Muscle layer of duodenum (tissue), 2 donors: ENCODE data around the gene HSPA1L.
"Not testable (repeated sequence)": the region's sequence is repeated elsewhere in the genome, so short reads cannot be mapped to it uniquely, and the experiment has no call there.

Experiments
- H3K27ac ChIP-seq: one replicate; pipeline ENCODE4 v1.7.0; 2013; ENCODE audit warnings: mild to moderate bottlenecking, low read length
- H3K27me3 ChIP-seq: one replicate; pipeline ENCODE4 v1.7.0; 2013; ENCODE audit warnings: low read depth, mild to moderate bottlenecking, control low read depth, low read length
- H3K36me3 ChIP-seq, 2 donors: one replicate each; pipeline ENCODE4 v1.7.0; 2013; ENCODE audit warnings: low read length in 2 of 2, control low read depth in 1 of 2, mild to moderate bottlenecking in 1 of 2; ENCODE audit not compliant: insufficient read depth in 2 of 2, control insufficient read depth in 1 of 2
- H3K4me1 ChIP-seq, 2 donors: one replicate each; pipeline ENCODE4 v1.7.0; 2013; ENCODE audit warnings: low read length in 2 of 2, mild to moderate bottlenecking in 2 of 2, control low read depth in 1 of 2, moderate library complexity in 1 of 2; ENCODE audit not compliant: insufficient read depth in 2 of 2, control insufficient read depth in 1 of 2
- H3K4me3 ChIP-seq, 2 donors: one replicate each; pipeline ENCODE4 v1.7.0; 2013; ENCODE audit warnings: low read length in 2 of 2, low read depth in 1 of 2, mild to moderate bottlenecking in 1 of 2
- H3K9me3 ChIP-seq, 2 donors: one replicate each; pipeline ENCODE4 v1.7.0; 2013; ENCODE audit warnings: low read length in 2 of 2, control low read depth in 1 of 2, mild to moderate bottlenecking in 1 of 2; ENCODE audit not compliant: control insufficient read depth in 1 of 2
- donor health status: healthy.

HSPA1L gene

DNA sequence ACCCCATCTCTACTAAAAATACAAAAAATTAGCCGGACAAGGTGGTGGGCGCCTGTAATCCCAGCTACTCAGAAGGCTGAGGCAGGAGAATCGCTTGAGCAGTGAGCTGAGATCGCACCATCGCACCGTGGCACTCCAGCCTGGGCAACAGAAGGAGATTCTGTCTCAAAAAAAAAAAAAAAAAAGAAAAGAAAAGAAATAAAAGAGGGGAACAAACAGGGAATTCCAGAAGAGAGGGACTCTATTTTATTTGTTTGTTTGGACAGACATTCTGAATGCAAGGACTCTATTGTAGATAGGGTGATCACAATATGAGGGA lies 21.2 kb downstream of the HSPA1L start:
- Histone ChIP-seq H3K36me3 (peaks cover 7 to 25% of the 10 kb centered on the region in 2 donors), H3K27ac (peak overlapping the region; percentile 97)
- H3K27me3 ChIP-seq, H3K4me1 ChIP-seq, H3K4me3 ChIP-seq, H3K9me3 ChIP-seq: not testable (repeated sequence)

DNA sequence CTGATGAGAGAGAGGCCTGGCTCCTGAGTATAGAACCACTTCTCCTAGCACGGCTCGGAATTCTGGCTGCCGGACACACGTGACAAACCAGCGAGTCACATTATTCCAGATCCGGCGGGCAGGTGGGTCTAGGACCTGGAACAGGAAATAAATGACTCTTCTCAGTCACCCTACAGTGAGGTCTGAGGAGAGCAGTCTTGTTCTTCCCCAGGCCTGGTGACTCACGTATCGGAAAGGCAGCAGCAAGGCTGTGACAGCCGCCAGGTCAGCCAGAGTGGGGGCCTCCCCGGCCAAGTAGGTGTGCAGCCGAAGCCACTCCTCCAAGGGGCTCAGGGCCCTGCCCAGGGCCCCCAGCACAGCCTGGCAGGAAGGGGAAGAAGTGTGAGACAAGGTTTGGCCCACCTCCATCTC lies 22.3 kb downstream of the HSPA1L start:
- Histone ChIP-seq H3K4me3 (no peak overlapping the region), H3K4me1 (peaks cover 0 to 10% of the 10 kb centered on the region in 2 donors), H3K9me3 (no peaks in the 10 kb centered on the region), H3K27me3 (no peaks in the 10 kb centered on the region), H3K27ac (no peak overlapping the region), H3K36me3 (peaks cover 7 to 30% of the 10 kb centered on the region in 2 donors)

DNA sequence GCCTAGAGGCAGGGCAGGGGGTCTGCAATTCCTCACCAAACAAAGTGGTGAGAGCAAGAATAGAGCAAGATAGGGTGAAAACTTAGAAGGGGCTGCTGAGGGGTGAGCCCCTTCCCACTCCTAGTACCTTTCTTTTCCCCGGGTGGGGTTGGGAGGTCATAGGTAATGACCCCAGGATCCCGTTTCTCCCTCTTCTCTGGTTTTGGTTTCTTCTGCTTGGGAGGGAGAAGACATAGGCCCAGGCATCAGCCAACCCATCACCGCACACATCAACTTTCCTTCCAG lies 23.1 kb downstream of the HSPA1L start:
- no peak overlapping the region for H3K4me3 ChIP-seq
- peaks cover 0 to 10% of the 10 kb centered on the region in 2 donors for H3K4me1 ChIP-seq
- H3K36me3 ChIP-seq: peaks cover 7 to 30% of the 10 kb centered on the region in 2 donors
- no peak overlapping the region for H3K27ac ChIP-seq
- H3K9me3 ChIP-seq: no peaks in the 10 kb centered on the region
- H3K27me3 ChIP-seq: no peaks in the 10 kb centered on the region

DNA sequence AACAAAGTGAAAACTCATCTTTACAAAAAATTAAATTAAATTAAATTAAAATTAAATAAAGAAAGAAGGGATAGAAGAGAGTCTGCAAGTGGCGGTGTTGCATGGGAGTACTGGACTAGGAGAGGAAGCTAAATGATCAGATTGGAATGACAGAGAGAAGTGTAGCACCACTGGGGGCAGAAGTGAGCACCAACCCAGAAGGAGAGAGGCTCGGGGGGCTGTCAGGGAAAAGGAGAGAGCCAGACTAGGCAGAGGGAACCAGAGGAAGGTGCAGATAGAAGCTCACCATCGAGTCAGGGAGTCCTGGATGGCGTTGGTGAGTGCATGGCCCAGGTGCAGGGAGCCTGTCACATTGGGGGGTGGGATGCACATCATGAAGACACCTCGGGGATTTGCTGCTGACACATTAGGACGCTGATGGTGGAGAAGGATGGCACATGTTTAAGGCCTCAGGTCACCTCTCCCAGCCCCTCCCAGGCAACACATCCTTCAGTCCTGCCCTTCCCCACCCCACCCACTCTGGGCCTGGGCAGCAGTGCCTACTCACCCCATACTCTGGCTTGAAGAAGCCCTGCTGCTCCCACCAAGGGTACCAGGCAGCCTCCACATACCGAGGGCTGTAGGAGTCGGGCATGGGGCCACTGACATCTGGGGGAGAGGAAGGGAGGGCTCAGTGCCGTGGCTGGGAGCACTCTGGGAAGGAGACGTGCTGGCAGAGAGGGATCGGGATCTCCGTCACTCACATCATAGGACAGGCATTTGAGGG lies 23.6 kb downstream of the HSPA1L start:
- H3K36me3 ChIP-seq: peaks cover 7 to 30% of the 10 kb centered on the region in 2 donors
- H3K27ac ChIP-seq: no peak overlapping the region
- H3K4me3 ChIP-seq: no peak overlapping the region
- H3K4me1 ChIP-seq: peaks cover 0 to 10% of the 10 kb centered on the region in 2 donors
- H3K9me3 ChIP-seq: no peaks in the 10 kb centered on the region
- H3K27me3 ChIP-seq: no peaks in the 10 kb centered on the region

DNA sequence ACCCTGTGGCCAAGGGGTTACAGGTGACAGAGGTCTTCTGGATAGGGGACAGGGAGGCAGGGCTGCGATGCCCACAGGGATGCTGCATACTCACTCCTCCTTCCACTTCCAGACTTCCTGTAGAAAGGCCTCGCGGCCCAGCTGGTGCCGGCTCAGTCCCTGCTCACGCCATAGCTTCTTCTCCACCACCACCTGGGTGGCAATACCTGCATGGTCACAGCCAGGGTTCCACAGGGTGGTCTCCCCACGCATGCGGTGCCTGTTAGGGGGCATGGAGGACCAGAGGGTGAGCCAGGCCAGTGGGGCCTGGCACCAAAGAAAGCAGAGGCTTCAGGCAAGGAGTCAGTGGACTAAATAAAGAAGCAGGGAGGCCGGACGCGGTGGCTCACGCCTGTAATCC lies 29.6 kb downstream of the HSPA1L start:
- Histone ChIP-seq H3K36me3 (peaks cover 30 to 53% of the 10 kb centered on the region in 2 donors), H3K9me3 (no peaks in the 10 kb centered on the region), H3K27me3 (no peaks in the 10 kb centered on the region)

DNA sequence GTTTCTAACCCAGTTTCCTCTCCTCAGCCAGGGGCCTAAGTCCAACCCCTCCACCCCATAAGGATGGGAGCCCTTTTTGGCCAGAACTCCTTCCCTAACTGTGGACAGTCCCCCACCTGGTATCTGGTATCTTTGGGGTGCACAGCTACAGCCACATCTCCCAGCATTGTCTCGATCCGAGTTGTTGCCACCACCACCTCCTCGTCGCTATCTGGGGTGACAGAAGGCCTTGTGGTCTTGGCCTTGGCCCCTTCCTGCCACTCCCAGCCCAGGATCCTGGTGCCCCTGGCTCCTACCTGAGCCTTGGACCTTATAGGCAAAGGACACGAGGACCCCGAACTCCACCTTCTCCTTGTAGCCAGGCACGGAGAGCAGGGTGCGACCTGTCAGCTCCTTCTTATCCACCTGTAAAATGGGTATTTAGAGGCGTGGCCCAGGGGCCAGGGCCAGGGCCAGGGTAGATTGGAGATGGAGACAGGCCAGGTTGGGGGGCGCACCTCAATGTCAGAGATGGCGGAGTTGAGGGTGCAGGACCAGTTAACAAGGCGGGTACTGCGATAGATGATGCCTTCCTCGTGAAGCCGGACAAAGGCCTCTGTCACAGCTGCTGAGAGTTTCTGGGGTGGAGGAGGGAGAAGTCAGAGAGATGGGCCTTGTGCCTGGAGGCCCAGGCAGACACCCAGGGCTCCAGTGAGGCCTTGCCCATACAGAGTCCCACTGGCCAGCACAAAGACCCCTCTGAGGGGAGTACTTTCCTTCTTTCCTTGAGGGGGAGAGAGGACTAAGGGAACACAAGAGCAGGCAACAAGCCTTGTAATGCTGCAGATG lies 30.8 kb downstream of the HSPA1L start:
- Histone ChIP-seq H3K9me3 (no peaks in the 10 kb centered on the region), H3K27me3 (no peaks in the 10 kb centered on the region), H3K4me3 (no peak overlapping the region), H3K4me1 (no peaks in the 10 kb centered on the region), H3K27ac (no peak overlapping the region), H3K36me3 (peaks cover 32 to 62% of the 10 kb centered on the region in 2 donors)

More for the DNA sequence above, 29.6 kb downstream of the HSPA1L start:
- Histone ChIP-seq H3K4me1 (no peaks in the 10 kb centered on the region), H3K27ac (no peak overlapping the region), H3K4me3 (no peak overlapping the region)

DNA sequence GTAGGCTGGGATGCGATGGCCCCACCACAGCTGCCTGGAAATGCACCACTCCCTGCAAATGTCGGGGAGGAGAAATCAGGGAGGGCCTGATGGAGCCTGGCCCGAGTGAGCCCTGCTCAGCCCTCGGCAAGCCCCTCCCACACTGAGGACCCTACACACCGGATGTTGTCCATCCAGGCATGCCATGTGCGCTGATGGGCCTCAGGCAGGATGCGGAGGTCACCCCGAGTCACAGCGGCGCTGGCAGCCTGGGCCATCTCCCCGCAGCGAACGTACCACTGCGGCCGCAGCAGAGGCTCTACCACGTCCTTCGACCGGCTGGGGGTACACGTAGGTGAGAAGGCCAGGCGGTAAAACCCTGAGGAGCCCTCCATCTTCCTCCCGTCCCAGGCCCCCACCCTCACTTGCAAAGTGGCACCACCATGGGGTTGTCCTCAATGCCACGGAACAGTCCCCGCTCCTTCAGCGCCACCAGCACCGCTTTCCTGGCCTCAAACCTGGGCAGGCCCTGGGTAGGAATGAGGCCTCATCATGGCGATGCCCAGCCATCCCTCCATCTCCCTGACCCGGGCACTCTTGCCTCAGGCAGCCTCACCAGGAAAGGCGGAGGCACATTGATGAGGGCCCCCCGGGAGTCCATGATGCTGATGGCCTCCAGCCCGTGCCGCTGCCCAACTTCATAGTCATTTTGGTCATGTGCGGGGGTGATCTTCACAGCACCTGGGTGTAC lies 32.8 kb downstream of the HSPA1L start:
- no peak overlapping the region for H3K4me3 ChIP-seq
- H3K4me1 ChIP-seq: peaks cover 0 to 2% of the 10 kb centered on the region in 2 donors
- no peaks in the 10 kb centered on the region for H3K27me3 ChIP-seq
- no peaks in the 10 kb centered on the region for H3K9me3 ChIP-seq
- H3K36me3 ChIP-seq: peaks cover 30 to 66% of the 10 kb centered on the region in 2 donors
- no peak overlapping the region for H3K27ac ChIP-seq

DNA sequence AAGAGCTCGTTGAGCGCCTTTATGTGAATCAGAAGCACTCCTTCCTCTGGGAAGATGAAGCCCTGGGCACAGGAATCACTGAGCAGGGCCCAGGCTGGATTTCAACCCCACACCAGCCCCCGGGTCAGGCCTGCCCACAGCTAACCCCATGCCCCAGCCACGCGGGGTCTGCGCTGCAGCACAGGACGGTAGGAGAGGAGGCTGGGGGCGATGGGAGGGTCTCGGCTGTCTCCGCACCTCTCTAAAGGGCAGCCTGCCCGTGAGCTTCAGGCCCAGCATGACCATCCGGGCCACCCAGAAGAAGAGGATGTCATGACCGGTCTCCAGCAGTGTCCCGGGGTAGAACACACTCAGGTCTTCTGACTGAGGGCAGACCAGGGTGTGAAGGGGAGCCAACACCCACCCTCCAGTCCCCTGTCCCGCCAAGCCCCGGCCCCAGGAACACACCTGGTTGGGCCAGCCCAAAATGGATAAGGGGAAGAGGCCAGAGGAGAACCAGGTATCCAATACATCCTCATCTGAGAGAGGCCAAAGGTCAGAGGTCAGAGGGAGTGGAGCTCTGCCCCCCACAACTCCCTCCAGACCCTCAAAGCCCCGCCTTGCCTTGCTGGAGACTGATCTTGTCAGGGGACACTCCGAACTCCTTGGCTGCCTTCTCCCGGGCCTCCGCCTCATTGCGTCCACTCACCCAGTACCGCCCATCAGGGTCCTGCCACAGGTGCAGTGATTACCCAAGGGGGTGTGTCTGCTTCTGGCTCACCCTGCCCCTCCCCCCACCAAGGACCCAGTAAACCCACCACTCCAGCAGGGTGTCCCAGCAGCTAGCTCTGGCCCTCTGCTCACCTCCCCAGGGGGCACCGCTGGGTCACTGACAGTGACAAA lies 33.6 kb downstream of the HSPA1L start:
- peaks cover 0 to 10% of the 10 kb centered on the region in 2 donors for H3K4me1 ChIP-seq
- no peak overlapping the region for H3K4me3 ChIP-seq
- no peak overlapping the region for H3K27ac ChIP-seq
- no peaks in the 10 kb centered on the region for H3K9me3 ChIP-seq
- peaks cover 30 to 66% of the 10 kb centered on the region in 2 donors for H3K36me3 ChIP-seq
- no peaks in the 10 kb centered on the region for H3K27me3 ChIP-seq

DNA sequence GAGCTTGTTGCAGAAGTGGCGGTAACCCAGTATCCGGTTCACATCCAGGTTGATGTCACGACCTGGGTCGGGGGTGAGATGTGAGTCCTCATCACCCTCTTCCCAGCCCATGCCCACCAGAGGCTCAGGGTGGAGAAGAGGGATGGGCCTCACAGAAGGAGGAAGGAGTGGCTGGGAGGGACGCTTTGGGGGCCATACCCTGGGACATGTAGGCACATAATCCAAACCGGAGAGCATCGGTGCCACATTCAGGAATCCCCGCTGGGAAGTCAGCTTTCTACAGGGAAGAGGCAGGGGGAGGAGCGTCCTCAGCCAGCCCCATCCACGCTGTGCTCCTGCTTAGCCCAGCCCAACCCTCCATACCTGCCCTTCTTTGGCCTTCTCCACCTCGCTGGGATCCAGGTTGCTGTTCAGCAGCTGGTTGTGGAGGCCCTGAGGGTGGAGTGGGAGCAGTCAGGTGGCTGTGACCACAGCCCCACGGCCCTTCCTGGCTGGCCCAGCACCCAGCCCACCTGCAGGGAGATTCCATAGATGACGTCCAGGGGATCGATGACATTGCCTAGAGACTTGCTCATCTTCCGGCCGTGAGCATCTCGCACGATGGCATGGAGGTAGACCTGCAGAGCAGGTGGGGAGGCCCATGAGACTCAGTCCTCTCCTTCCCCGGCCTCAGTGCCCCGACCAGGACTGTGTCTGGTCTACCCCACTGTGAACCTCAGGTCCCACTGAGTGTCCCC lies 34.4 kb downstream of the HSPA1L start:
- H3K4me1 ChIP-seq: peaks cover 0 to 12% of the 10 kb centered on the region in 2 donors
- peaks cover 30 to 66% of the 10 kb centered on the region in 2 donors for H3K36me3 ChIP-seq
- no peaks in the 10 kb centered on the region for H3K9me3 ChIP-seq
- no peak overlapping the region for H3K4me3 ChIP-seq
- H3K27me3 ChIP-seq: no peaks in the 10 kb centered on the region
- no peak overlapping the region for H3K27ac ChIP-seq

DNA sequence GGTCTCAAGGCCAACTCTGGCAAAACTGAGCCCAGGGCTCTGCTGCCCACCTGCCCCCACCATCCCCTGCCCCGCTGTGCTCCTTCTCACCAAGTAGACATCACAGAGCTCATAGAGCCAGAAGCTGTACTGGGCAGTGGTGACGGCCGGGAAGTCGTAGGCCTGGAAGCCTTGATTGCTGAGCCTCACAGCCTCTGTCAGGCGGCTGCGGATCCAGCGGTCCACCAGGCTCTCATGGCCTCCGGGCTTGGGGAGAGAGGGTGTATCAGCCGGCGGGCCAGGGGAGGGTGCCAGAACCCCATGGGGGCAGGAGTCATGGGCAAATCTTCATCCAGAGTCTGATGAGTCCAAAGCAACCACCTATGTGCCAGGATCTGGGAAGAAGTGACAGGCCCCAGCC lies 35.2 kb downstream of the HSPA1L start:
- Histone ChIP-seq H3K36me3 (peaks cover 22 to 58% of the 10 kb centered on the region in 2 donors), H3K9me3 (no peaks in the 10 kb centered on the region), H3K4me3 (no peak overlapping the region), H3K27ac (no peak overlapping the region), H3K27me3 (no peaks in the 10 kb centered on the region), H3K4me1 (peaks cover 0 to 12% of the 10 kb centered on the region in 2 donors)
